Coronary artery (tissue), 2 donors: Measurements from ENCODE around the gene SLC29A4.
A peak's percentile ranks its signal among the peaks of the same experiment; 100 is the strongest.
"Not testable (repeated sequence)": the region's sequence is repeated elsewhere in the genome, so short reads cannot be mapped to it uniquely, and the experiment has no call there.

Experiments used
- DNase-seq: peaks from one replicate; pipeline ENCODE4 v3.0.0-alpha.2; 2017; ENCODE audit warnings: low spot score
- H3K27ac ChIP-seq, 2 donors: fragments of 200-600 bp; sonication (generic); one replicate each; pipeline ENCODE4 v1.5.1; 2016 to 2019
- H3K4me3 ChIP-seq: fragments of 200-600 bp; sonication (generic); 2 replicates; pipeline ENCODE4 v1.5.1; 2016; ENCODE audit warnings: mild to moderate bottlenecking, moderate library complexity
- CTCF ChIP-seq: fragments of 200-600 bp; sonication (generic); IDR thresholded peaks from one replicate; pipeline ENCODE4 v1.5.1; 2019; ENCODE audit warnings: antibody characterized with exemption

The SLC29A4 gene

DNA sequence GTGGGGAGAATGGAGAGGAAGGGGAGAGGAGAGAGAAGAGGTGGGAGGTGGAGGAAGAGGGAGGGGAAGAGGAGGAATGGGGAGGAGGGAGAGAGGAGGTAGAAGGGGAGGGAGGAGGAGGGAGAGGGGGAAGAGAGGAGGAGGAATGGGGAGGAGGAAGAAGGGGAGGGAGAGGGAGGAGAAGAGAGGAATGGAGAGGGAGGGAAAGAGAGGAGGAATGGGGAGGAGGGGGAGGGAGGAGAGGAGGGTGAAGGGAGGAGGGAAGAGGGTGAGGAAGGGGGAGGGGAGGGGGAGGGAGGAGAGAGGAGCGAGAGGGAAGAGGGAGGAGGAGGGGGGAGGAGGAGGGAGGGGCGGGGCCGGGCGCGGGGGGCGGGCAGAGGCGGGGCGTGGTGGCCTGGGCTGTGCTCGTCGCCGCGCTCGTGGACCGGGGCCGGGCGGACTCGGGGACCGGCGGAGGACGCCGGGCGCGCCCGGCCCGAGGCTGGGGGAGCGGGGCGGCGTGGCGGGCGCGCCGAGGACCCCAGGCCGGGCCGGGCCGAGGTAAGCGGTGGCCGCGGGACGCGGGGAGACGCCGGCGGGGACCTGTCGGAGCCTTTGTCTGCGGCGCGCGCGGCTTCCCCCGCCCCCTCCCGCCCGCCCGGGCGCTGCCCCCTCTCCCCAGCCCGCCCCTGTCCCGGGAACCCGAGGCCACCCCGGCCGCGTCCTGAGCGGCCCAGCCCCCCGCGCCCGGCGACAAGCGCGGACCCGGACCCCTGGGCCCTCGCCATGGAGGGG is at the start of gene SLC29A4:
Gene SLC29A4 (plus strand): TSS at position 401 of the 774 bp plus-strand sequence. CDS start 4,874 bp downstream, outside the sequence.
- DNase-seq, result no peak
- no peak within 1 kb of the TSS for H3K27ac ChIP-seq
- H3K4me3 ChIP-seq, result peak within 1 kb of the TSS; percentile 75
- TF ChIP-seq CTCF, result no peak

DNA sequence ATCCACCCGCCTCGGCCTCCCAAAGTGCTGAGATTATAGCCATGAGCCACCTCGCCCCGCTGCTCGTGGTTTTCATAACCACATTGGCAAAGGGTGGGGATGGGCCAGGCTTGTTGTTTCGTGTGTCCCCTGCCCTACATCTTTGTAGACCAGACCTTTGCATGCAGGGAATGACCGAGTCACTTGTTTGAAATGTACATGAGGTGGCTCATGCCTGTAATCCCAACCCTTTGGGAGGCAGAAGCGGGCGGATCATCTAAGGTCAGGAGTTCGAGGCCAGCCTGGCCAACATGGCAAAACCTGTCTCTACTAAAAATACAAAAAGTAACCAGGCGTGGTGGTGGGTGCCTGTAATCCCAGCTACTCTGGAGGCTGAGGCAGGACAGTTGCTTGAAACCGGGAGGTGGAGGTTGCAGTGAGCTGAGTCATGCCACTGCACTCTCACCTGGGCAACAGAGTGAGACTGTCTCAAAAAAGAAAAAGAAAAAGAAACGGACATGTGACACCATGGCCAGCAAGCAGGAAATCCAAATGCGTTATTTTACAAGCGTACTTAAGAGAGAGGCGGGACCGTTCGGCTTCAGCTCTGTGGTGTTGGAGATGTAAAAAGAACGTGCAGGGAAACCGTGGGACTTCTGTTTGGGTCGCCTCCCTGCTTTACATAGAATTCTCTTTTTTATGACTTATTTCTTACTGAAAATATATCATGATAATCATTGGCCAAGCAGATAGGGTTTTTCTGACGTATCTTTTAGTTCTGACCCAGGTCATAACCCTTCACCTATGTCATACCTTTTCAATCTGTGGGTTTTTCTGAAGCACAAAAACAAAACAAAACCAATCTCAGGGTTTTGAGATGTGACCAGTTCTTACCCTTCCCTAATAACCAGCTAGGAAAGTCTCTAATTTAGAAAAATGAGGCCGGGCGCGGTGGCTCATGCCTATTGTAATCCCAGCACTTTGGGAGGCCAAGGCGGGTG is 47.6 kb upstream of the SLC29A4 start:
- Histone ChIP-seq H3K27ac (no peak overlapping the region), H3K4me3 (no peak overlapping the region)
- DNase-seq, result no peak
- TF ChIP-seq CTCF, result no peak

DNA sequence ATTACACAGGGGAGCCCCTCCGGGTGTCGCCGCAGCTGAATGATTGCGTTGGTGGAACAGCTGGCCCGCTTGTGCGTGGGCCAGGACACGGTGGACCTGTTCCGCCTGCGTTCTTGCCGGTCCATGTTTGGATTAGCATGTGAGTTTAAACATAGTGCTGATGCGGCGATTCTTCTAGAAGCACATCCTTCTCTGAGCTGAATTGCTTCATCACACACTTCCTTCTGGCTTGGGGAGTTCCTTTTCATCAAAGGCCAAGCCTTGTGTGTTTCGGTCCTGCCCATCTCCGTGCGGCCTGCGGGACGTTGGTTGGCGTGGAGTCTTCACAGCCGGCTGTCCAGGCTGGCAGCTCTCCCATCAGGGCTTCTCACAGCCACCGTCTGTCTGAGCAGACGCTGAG is 45.5 kb upstream of the SLC29A4 start:
- H3K4me3 ChIP-seq, result peak overlapping the region; percentile 40
- DNase-seq, result no peak
- no peak for TF ChIP-seq CTCF
- H3K27ac ChIP-seq, result peak overlapping the region in 1 of 2 donors; percentile 38

DNA sequence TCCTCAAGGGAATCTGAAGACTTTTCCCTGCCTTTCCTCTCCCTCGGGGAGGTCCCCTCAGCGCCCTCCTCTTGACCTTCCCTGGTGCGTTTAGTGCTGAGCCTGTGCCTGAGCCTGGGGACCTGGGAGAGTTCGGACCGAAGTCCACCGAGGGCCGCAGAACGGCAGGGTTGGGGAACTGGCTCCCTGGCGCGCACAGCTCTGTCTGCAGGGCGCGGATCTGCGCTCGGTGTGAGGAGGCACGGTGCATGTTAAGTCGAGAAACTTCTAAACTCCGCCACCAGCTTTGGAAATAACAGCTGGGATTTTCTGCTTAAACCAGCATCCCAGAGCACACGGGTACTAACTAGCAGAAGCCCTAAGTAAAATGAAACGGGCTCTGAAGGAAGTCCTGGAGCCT is 44.2 kb upstream of the SLC29A4 start:
- no peak for DNase-seq
- Histone ChIP-seq H3K4me3 (no peak overlapping the region), H3K27ac (no peak overlapping the region)
- no peak for TF ChIP-seq CTCF

- TF ChIP-seq CTCF, result no peak
- H3K27ac ChIP-seq, result no peak overlapping the region
- no peak overlapping the region for H3K4me3 ChIP-seq
- no peak for DNase-seq
Measured at GRCh38 chr7:5243261-5243660, 39.5 kb upstream of the SLC29A4 start.

DNA sequence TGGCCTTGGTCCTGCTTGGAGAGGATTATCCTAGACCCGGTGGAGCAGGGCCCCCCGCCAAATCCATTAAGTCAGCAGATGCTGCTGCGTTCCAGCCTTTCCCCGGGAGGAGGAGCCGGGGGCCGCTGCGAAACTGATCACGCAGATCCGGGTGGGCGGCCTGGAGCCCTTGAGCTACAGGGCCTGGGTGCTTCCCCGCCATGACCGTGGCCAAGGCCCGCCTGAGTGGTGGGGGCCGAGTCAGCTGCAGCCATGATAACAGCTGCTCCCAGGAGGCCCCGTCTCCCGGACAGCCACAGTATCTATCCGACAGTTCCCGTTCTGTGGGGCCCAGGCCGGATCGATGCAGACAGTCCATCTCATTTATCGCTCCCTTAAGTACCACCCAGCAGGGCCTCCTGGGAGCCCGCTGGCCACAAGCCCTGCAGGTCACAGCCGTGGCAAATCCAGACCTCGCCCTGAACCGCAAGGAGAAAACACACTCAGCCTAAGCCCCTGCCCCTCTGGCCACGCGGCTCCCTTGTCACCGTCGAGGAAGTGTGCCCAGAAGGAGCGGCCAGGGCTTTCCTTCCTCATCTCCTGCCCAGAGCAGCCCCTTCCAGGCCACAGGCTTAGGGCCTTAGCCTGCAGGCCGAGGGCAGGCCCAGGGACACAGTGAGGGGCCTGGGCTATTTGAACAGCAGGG is 34.4 kb upstream of the SLC29A4 start:
- H3K27ac ChIP-seq, result no peak overlapping the region
- no peak overlapping the region for H3K4me3 ChIP-seq
- no peak for DNase-seq
- no peak for TF ChIP-seq CTCF

GRCh38 chr7:5250787-5251186 is 32.0 kb upstream of the SLC29A4 start:
- not testable (repeated sequence) for H3K27ac ChIP-seq, DNase-seq, H3K4me3 ChIP-seq

DNA sequence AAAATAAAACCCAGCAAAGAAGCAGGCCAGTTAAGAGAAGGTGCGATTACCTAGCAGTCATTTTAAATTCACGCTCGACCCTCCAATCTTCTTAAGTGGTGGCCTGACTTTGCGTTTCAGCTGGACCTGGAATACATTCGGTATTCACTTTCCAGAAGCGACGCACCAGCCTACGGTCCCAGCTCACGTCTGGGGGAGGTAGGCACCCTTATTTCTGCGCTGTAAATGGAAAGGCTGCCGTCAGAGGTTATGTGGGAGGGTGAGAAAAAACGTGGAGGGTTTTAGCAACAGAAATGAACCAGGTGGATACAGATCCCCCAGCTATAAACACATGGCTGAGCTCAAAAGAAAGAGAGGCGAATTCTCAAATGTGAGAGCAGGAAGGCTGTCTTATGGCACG is 29.2 kb upstream of the SLC29A4 start:
- H3K4me3 ChIP-seq, DNase-seq, H3K27ac ChIP-seq: not testable (repeated sequence)

DNA sequence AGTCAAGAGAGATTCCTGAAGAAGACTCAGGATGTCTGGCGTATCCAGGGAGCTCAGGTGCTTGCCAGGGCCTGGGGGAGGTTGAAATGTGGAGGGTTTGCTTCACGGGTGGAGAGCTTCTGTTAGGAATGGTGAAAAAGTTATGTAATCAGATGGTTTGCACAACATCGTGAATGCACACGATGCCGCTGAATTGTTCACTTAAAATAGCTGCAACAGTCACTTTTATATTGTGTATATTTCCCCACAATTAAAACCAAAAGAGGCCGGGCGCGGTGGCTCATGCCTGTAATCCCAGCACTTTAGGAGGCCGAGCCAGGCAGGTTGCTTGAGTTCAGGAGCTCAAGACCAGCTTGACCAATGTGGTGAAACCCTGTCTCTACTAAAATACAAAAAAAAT is 28.4 kb upstream of the SLC29A4 start:
- not testable (repeated sequence) for H3K27ac ChIP-seq, DNase-seq, H3K4me3 ChIP-seq
